ENCODE measurements around the gene PPM1L.

Gene PPM1L

DNA sequence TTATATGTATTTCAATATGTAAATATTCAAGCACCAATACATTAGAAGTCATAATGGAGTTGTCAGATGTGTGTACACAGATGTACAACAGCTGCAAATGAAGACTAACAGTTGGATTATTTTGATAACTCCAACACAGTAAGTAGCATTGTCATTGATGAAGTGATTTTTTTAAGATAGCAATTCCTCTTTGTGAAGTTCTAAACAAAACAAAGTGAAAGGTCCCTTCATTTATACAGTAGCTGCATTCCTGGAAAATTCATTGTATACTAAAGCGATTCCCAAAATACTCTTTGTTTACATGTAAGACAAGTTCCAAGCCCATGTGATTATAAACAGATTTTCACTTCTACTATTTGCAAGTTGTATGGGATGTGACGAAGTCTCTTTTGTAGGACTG, 234.4 kb downstream of the PPM1L start:
- Histone ChIP-seq H3K9me3 (ENCODE audit: insufficient read depth, low read depth, low read length) (no peaks in the 10 kb centered on the region), H4K91ac (ENCODE audit: low read depth, low read length) (no peak overlapping the region), H3K79me2 (ENCODE audit: control insufficient read depth, insufficient read depth, low read length, poor library complexity) (no peaks in the 10 kb centered on the region), H3K23ac (ENCODE audit: low read length) (no peak overlapping the region), H3K36me3 (ENCODE audit: control insufficient read depth in 1 of 2, insufficient read depth in 2 of 2, low read length in 2 of 2) (no peaks in the 10 kb centered on the region), H4K12ac (ENCODE audit: low read depth, low read length) (no peak overlapping the region), H2BK12ac (ENCODE audit: low read length) (no peak overlapping the region), H4K8ac (ENCODE audit: low read depth, low read length) (no peak overlapping the region), H3K79me1 (ENCODE audit: low read length) (no peaks in the 10 kb centered on the region), H2AFZ (ENCODE audit: insufficient read depth, low read length, poor library complexity) (no peak overlapping the region), H2BK120ac (ENCODE audit: insufficient read depth, low read length, poor library complexity) (no peak overlapping the region), H3K14ac (ENCODE audit: low read length) (no peak overlapping the region), H3K4me2 (ENCODE audit: low read length) (no peak overlapping the region), H3K4me1 (ENCODE audit: control insufficient read depth in 1 of 2, insufficient read depth in 2 of 2, low read length in 2 of 2) (no peaks in the 10 kb centered on the region), H3K9ac (ENCODE audit: low read length) (no peak overlapping the region), H3K27me3 (ENCODE audit: insufficient read depth, low read length) (no peaks in the 10 kb centered on the region), H2AK5ac (ENCODE audit: low read length) (no peak overlapping the region), H2BK5ac (ENCODE audit: low read depth, low read length, poor library complexity) (no peak overlapping the region), H3K4me3 (ENCODE audit: low read depth, low read length) (no peak overlapping the region), H3K4ac (ENCODE audit: low read depth, low read length) (no peak overlapping the region), H3K18ac (ENCODE audit: low read length) (no peak overlapping the region), H3K27ac (ENCODE audit: low read depth, low read length) (no peak overlapping the region)
- no CpG with 5 or more reads among the region's 2 CpGs for WGBS (ENCODE audit: extremely low coverage, insufficient coverage, insufficient read length)
- peak in 1 of 2 donors; percentile 10 for DNase-seq

DNA sequence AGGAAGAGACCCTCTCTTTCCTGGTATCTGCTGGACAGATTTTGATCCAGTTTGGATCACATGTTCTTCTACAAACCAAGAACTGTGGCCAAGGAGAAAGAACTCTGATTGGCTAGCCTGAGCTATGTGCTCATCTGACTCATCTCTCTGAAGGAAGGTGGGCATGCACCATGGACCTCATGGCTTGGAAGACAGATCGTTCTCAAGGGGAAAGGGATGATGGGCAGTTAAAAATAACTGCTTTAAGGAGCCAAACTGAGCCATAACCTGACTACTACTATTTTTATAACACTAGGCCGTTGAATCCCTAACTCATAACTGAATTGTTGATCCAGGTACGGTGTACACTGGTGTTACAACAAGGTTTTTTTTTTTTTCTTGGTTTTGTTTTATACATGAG, 236.7 kb downstream of the PPM1L start:
- Histone ChIP-seq H3K4me2 (ENCODE audit: low read length) (no peak overlapping the region), H3K9ac (ENCODE audit: low read length) (no peak overlapping the region), H2BK120ac (ENCODE audit: insufficient read depth, low read length, poor library complexity) (no peak overlapping the region), H3K36me3 (ENCODE audit: control insufficient read depth in 1 of 2, insufficient read depth in 2 of 2, low read length in 2 of 2) (no peaks in the 10 kb centered on the region), H3K23ac (ENCODE audit: low read length) (no peak overlapping the region), H4K12ac (ENCODE audit: low read depth, low read length) (no peak overlapping the region), H3K18ac (ENCODE audit: low read length) (no peak overlapping the region), H3K79me2 (ENCODE audit: control insufficient read depth, insufficient read depth, low read length, poor library complexity) (no peaks in the 10 kb centered on the region), H3K9me3 (ENCODE audit: insufficient read depth, low read depth, low read length) (no peaks in the 10 kb centered on the region), H3K14ac (ENCODE audit: low read length) (no peak overlapping the region), H3K4me1 (ENCODE audit: control insufficient read depth in 1 of 2, insufficient read depth in 2 of 2, low read length in 2 of 2) (no peaks in the 10 kb centered on the region), H3K27ac (ENCODE audit: low read depth, low read length) (no peak overlapping the region), H3K4me3 (ENCODE audit: low read depth, low read length) (no peak overlapping the region), H3K27me3 (ENCODE audit: insufficient read depth, low read length) (no peaks in the 10 kb centered on the region), H2BK12ac (ENCODE audit: low read length) (no peak overlapping the region), H3K79me1 (ENCODE audit: low read length) (no peaks in the 10 kb centered on the region), H4K91ac (ENCODE audit: low read depth, low read length) (no peak overlapping the region), H2BK5ac (ENCODE audit: low read depth, low read length, poor library complexity) (no peak overlapping the region), H2AK5ac (ENCODE audit: low read length) (no peak overlapping the region), H4K8ac (ENCODE audit: low read depth, low read length) (no peak overlapping the region), H2AFZ (ENCODE audit: insufficient read depth, low read length, poor library complexity) (no peak overlapping the region), H3K4ac (ENCODE audit: low read depth, low read length) (no peak overlapping the region)
- WGBS (ENCODE audit: extremely low coverage, insufficient coverage, insufficient read length): no CpG with 5 or more reads among the region's 3 CpGs
- DNase-seq: no peak

DNA sequence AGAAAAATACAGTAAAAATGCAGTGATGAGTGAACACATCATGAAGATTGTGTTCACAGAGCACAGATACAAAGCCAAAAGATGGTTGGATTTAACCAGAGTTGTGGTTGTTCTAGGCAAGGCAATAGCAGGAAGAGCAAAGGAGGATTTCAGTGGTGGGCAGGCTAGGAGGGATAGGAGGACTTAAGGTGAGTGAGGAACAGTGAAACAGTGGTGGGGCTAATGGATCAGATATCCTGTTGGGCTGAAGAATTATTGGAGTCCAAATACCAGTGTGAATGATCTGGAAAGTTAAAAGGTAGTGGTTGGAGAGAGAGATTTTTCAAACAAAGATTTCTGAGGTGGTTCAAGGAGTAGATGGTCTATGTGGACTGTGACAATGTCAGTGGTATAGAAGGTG, 240.8 kb downstream of the PPM1L start:
- Histone ChIP-seq H2BK120ac (ENCODE audit: insufficient read depth, low read length, poor library complexity) (no peak overlapping the region), H3K9me3 (ENCODE audit: insufficient read depth, low read depth, low read length) (no peaks in the 10 kb centered on the region), H2AFZ (ENCODE audit: insufficient read depth, low read length, poor library complexity) (no peak overlapping the region), H3K4me2 (ENCODE audit: low read length) (no peak overlapping the region), H3K9ac (ENCODE audit: low read length) (no peak overlapping the region), H3K4ac (ENCODE audit: low read depth, low read length) (no peak overlapping the region), H3K79me2 (ENCODE audit: control insufficient read depth, insufficient read depth, low read length, poor library complexity) (no peaks in the 10 kb centered on the region), H3K4me1 (ENCODE audit: control insufficient read depth in 1 of 2, insufficient read depth in 2 of 2, low read length in 2 of 2) (no peaks in the 10 kb centered on the region), H3K27ac (ENCODE audit: low read depth, low read length) (no peak overlapping the region), H4K91ac (ENCODE audit: low read depth, low read length) (no peak overlapping the region), H3K27me3 (ENCODE audit: insufficient read depth, low read length) (no peaks in the 10 kb centered on the region), H3K4me3 (ENCODE audit: low read depth, low read length) (no peak overlapping the region), H2BK12ac (ENCODE audit: low read length) (no peak overlapping the region), H3K36me3 (ENCODE audit: control insufficient read depth in 1 of 2, insufficient read depth in 2 of 2, low read length in 2 of 2) (no peaks in the 10 kb centered on the region), H3K23ac (ENCODE audit: low read length) (no peak overlapping the region), H4K12ac (ENCODE audit: low read depth, low read length) (no peak overlapping the region), H3K14ac (ENCODE audit: low read length) (no peak overlapping the region), H3K79me1 (ENCODE audit: low read length) (no peaks in the 10 kb centered on the region), H3K18ac (ENCODE audit: low read length) (no peak overlapping the region), H2BK5ac (ENCODE audit: low read depth, low read length, poor library complexity) (no peak overlapping the region), H4K8ac (ENCODE audit: low read depth, low read length) (no peak overlapping the region), H2AK5ac (ENCODE audit: low read length) (no peak overlapping the region)
- no peak for DNase-seq

DNA sequence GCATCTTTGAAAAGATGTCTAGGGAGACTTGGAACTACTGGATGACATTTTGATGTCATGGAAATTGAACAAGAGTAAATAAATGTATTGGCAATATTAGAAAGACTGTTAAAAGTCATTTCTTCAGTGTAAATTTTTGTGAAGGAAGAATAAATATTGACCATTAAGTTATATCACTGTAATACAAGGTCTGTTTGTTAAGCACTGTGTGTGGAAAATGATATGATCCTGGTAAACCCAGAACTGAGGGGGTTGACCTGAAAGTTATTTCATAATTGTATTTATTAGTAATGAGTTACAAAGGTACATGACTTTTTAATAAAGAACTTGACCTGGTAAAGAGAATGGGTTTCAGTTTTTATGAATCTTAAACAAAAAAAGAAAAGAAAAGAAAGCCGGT, 242.6 kb downstream of the PPM1L start:
- no peak overlapping the region for H3K4ac ChIP-seq (ENCODE audit: low read depth, low read length)
- no peaks in the 10 kb centered on the region for H3K4me1 ChIP-seq (ENCODE audit: control insufficient read depth in 1 of 2, insufficient read depth in 2 of 2, low read length in 2 of 2)
- no peaks in the 10 kb centered on the region for H3K27me3 ChIP-seq (ENCODE audit: insufficient read depth, low read length)
- no peak overlapping the region for H3K4me3 ChIP-seq (ENCODE audit: low read depth, low read length)
- no peak overlapping the region for H2BK120ac ChIP-seq (ENCODE audit: insufficient read depth, low read length, poor library complexity)
- no CpG with 5 or more reads among the region's 1 CpG for WGBS (ENCODE audit: extremely low coverage, insufficient coverage, insufficient read length)
- no peak overlapping the region for H3K9ac ChIP-seq (ENCODE audit: low read length)
- no peak overlapping the region for H2AFZ ChIP-seq (ENCODE audit: insufficient read depth, low read length, poor library complexity)
- no peaks in the 10 kb centered on the region for H3K79me1 ChIP-seq (ENCODE audit: low read length)
- H3K9me3 ChIP-seq (ENCODE audit: insufficient read depth, low read depth, low read length): no peaks in the 10 kb centered on the region
- DNase-seq: no peak
- no peak overlapping the region for H4K12ac ChIP-seq (ENCODE audit: low read depth, low read length)
- H4K91ac ChIP-seq (ENCODE audit: low read depth, low read length): no peak overlapping the region
- no peak overlapping the region for H2AK5ac ChIP-seq (ENCODE audit: low read length)
- no peaks in the 10 kb centered on the region for H3K36me3 ChIP-seq (ENCODE audit: control insufficient read depth in 1 of 2, insufficient read depth in 2 of 2, low read length in 2 of 2)
- H4K8ac ChIP-seq (ENCODE audit: low read depth, low read length): no peak overlapping the region
- no peak overlapping the region for H3K14ac ChIP-seq (ENCODE audit: low read length)
- H3K23ac ChIP-seq (ENCODE audit: low read length): no peak overlapping the region
- H2BK12ac ChIP-seq (ENCODE audit: low read length): no peak overlapping the region
- no peak overlapping the region for H3K18ac ChIP-seq (ENCODE audit: low read length)
- no peak overlapping the region for H3K4me2 ChIP-seq (ENCODE audit: low read length)
- H2BK5ac ChIP-seq (ENCODE audit: low read depth, low read length, poor library complexity): no peak overlapping the region
- H3K79me2 ChIP-seq (ENCODE audit: control insufficient read depth, insufficient read depth, low read length, poor library complexity): no peaks in the 10 kb centered on the region
- H3K27ac ChIP-seq (ENCODE audit: low read depth, low read length): no peak overlapping the region

DNA sequence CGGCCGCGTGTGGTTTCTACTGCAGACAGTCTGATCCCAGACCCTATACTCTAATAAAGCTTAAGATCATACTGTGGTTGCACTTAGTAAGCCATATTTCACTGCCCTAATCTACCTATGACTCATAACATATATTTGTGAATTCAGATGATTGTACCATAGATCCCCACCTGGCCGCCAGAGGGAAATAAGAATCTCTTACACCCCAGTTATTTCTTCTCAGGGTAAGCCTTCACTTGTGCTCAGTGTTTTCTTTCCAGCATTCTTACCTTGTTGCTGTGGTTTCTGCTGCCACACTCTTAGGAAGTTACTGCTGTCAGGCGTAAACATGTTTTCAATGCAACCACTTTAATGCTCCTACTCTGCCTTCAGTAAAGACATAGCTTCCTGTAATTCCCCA, 243.2 kb downstream of the PPM1L start:
- no CpG with 5 or more reads among the region's 5 CpGs for WGBS (ENCODE audit: extremely low coverage, insufficient coverage, insufficient read length)

More for the DNA sequence above, 243.2 kb downstream of the PPM1L start:
- Histone ChIP-seq H4K91ac (ENCODE audit: low read depth, low read length) (no peak overlapping the region), H3K27ac (ENCODE audit: low read depth, low read length) (no peak overlapping the region), H4K8ac (ENCODE audit: low read depth, low read length) (no peak overlapping the region), H3K23ac (ENCODE audit: low read length) (no peak overlapping the region), H3K79me1 (ENCODE audit: low read length) (no peaks in the 10 kb centered on the region), H3K27me3 (ENCODE audit: insufficient read depth, low read length) (no peaks in the 10 kb centered on the region), H3K79me2 (ENCODE audit: control insufficient read depth, insufficient read depth, low read length, poor library complexity) (no peaks in the 10 kb centered on the region), H3K36me3 (ENCODE audit: control insufficient read depth in 1 of 2, insufficient read depth in 2 of 2, low read length in 2 of 2) (no peaks in the 10 kb centered on the region), H2BK5ac (ENCODE audit: low read depth, low read length, poor library complexity) (no peak overlapping the region), H3K4me1 (ENCODE audit: control insufficient read depth in 1 of 2, insufficient read depth in 2 of 2, low read length in 2 of 2) (no peaks in the 10 kb centered on the region), H3K4me2 (ENCODE audit: low read length) (no peak overlapping the region), H3K9ac (ENCODE audit: low read length) (no peak overlapping the region), H3K4ac (ENCODE audit: low read depth, low read length) (no peak overlapping the region), H2AFZ (ENCODE audit: insufficient read depth, low read length, poor library complexity) (no peak overlapping the region), H3K4me3 (ENCODE audit: low read depth, low read length) (no peak overlapping the region), H3K18ac (ENCODE audit: low read length) (no peak overlapping the region), H4K12ac (ENCODE audit: low read depth, low read length) (no peak overlapping the region), H2BK120ac (ENCODE audit: insufficient read depth, low read length, poor library complexity) (no peak overlapping the region), H3K9me3 (ENCODE audit: insufficient read depth, low read depth, low read length) (no peaks in the 10 kb centered on the region), H2BK12ac (ENCODE audit: low read length) (no peak overlapping the region), H3K14ac (ENCODE audit: low read length) (no peak overlapping the region), H2AK5ac (ENCODE audit: low read length) (no peak overlapping the region)
- DNase-seq: no peak

Data from trophoblast cell (in vitro differentiated cells and primary cell).